ENCODE measurements around the gene DLX4.

DLX4 gene

DNA sequence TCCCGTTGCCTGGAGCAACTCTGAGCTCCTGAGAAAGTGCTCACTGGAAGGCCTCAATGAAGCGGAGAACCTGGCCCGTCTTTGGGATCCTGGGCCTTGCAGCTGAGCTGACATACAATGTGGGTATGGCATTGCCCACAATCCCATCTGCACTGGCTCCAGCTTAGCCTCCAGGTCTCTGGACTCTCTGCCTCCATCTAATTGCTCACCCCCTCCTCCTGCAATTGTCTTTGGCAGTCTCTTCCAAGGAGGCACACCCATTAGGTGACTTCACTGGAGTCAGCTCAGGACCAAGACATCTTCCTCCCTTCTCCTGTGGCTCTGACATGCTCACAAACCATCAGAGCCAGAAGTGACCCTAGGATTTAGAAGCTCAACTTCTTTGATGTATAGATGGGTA lies 1.5 kb downstream of the DLX4 start:
- DNase-seq: no peak

DNA sequence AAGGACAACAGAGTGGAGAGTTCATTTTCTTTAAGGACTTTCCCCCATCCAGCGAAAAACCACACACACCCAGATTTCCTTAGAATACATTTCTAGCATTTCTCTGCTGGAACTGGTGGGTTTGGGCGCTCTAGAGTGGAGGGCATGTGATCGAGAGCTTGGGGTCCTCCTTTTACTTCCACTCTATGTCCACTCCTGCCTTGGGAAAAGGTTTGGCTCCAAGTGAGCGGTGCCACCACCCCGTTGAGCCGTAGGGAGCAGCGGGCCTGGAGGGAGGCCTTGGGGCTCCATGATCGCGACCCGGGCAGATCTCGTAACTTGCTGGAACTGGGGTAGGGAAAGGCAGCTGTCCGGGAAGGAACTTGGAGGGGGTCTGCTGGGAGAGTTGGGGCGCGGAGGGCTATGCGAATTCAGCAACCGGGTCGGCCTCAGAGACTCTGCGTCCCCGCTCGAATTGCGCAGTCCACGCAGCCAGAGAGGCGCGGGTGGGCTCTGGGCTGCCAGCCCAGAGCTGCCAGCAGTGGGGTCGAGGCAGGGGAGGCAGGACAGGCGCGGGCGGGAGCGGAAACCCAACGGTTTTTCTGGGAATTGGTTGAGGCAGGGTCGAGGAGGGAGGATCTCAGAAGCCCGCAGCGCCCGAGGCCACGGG lies 2.3 kb downstream of the DLX4 start:
- no peak for DNase-seq

DNA sequence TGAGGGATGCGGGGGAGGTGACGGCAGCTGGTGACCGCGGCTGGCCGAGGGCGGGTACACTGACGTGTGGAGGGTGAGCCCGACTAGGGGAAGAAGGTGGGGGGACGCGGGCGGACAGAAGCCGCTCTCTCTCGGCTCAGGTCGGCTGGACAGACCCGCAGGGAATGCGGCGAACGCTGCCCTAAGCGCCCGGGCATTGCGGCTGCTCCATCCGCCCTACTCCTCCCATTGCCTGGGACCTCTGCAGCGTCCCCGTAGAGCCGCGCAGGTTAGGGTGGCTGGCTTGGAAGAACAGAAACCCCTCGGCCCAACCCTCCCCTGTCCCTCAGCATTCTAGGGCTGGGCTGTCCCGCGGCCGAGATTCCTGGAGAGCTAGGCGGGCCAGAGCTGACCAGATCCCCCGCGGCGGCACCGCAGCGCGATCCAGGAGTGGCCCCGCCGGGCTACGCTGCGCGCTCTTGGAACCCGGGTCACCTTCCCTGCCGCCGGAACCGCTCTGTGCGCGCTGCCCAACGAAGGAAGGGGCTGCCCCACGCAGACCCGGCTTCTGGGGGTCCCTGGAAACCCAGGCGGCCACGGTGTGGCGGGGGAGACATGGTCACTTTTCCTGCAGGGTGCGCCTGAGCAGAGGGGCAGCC lies 3.0 kb downstream of the DLX4 start:
- DNase-seq: no peak

DNA sequence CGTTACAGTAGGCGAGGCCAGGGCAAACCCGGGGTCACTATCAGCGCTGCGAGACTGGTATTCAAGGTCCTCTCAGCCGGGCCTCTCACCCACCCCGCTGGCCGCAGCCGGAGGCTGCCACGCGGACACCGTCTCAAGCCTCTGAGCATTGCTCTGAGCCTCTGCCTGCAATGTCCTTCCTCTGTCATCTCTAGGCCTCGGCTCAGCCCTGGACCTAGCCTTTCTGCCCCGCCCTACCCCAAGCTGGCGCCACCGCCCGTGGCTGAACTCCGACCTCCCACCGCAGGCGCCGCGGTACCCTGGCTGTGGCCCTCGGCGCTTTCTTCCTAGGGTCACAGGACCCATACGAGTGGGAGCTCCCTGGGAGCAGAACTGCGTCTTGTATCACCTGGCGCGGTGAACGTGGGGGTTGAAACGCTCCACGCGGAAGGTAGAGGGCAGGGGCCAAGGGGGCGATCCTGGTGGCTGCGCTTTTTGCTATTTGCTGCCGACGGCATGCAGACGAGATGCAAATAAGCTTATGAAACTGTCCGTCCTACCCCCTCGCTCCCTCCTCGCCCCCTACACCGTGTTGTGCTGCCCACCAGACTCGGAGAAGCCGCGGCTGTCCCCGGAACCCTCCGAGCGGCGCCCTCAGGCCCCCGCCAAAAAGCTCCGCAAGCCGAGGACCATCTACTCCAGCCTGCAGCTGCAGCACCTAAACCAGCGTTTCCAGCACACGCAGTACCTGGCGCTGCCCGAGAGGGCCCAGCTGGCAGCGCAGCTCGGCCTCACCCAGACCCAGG lies 3.7 kb downstream of the DLX4 start:
- DNase-seq: no peak

DNA sequence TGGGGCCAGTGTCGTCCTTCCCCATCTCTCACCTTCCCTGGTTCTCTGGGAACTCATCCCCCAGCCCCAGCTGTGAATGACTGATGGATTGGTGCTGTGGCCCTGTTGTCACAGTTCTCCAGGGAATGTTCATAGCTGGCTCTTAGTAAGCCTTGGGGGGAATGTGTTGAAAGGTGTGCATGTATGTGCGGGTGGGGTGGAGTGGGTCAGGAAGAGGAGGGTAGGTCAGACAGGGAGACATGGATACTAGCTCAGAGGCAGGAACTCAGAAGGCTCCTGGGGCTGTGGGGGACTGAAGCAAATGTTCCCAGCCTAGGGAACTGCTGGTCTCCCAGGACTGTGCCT lies 4.3 kb downstream of the DLX4 start:
- DNase-seq: no peak

DNA sequence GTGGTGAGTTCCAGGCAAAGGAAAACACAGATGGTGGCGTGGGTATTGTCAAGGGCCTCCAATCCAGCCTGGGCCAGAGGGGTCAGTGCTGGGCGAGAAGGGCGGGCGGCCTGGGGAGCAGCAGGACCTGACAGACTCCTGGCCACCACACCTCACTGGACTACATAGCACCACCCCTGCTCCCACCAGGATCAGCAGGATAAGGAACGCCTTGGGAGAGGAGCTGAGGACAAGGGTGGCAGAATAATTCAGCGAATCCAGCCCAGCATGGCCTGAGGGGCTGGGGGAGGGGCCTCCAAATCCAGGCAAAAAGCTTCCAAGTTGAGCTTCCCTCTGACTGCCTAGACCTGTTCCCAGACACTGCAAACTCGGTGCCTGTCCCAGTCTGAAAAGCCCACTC lies 6.5 kb downstream of the DLX4 start:
- DNase-seq: no peak

DNA sequence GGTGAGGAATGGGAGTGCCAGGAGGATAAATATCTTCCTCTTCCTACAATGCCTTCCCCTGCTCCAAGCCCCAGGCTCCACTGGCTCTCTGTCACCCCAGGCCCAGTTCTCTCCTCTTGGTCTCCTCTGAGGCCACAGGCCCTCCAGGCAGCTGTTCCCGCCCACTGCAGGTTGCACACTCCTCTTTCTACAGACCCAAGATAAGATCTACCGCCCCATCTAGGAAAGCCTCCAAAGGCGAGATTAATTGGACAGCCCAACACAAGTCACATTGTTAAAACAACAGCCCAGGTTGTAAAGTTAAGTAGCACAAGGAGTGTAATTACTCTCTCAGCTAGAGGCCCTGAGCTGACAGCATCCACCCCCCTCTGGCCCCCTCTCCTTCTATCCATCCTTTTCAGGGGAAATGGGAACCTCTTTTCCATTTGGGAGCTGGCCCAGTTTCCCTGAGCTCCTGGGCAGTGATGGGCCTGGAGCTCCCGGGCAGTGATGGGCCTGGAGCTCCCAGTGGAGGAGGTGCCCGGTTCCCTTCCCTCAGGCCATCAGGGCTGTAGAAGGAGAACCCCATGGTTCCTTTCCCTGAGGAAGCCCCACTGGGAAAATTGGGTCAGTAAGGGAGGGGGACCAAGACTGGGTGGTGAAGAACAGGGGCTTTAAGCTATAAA lies 7.3 kb downstream of the DLX4 start:
- DNase-seq: no peak

DNA sequence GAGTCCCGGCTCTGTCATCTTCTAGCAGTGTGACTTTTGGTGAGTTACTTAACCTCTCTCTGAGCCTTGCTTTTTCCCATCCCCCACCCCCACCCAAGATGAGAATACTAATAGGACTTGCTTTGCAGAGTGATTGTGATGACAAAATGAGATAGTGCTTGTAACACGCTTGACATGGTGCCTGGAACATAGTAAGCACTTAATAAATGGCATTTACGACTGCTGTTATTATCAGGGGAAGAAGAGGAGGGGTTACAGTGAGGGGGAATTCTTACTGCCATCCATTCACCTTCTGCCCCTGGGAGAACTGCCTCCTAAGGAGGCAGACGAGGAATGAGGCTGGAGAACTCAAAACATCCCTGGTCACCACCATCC lies 7.8 kb downstream of the DLX4 start:
- DNase-seq: no peak

DNA sequence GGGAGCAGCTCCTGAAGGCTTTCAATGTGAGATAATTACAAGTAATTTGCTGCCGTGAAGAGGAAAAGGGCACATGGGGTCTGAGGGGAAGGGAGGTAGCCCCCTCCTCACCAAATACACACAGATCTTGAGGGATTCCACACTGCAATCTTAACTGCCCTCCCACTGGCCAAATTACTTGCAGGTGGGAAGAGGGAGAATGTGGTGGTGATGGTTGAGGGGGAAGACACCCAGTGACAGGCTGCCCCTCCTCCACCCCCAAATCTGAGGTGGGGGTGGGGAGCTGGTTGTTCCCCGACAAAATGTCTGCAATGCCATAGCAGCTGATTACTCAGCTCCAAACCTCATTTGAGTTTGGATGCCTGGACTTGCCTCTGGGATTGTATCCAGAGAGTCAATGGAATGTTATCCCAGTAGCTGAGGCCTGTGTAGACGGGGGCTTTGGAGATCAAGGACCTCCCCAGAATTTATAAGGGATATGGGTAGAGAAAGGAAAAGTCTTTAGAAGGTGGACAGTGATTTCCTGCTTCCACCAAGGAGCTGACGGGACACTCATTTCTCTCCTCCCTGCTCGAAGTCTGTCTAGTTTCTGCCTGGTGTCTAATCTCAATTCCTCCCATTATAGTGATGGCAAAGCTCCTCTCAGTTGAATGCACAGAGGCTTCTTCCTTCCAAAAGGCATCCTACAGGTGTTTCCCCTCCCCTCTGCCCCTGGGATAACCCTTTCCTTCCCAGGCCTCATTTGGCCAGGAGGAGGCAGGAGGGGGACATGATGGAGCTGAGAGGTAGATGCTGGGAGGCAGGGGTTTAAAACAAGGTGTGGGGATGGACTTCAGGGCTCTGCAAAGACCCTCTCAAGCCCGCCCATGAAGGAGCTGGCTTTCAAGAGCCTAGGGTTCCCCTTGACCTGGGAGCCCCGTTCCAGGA lies 8.7 kb downstream of the DLX4 start:
- DNase-seq: no peak

DNA sequence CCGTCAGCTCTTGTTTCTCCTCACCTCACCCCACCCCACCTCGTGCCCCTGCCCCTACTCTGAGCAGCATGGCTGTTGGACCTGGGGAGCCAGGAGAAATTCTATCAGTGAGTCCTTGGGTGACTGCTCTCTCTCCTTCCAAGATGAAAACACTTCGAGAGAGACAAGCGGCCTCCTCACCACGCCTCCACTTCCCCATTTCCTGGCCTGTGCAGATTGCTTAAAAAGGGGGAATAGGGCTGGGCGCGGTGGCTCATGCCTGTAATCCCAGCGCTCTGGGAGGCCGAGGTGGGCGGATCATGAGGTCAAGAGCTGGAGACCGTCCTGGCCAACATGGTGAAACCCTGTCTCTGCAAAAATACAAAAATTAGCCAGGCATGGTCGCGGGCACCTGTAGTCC lies 9.5 kb downstream of the DLX4 start:
- no peak for DNase-seq

DNA sequence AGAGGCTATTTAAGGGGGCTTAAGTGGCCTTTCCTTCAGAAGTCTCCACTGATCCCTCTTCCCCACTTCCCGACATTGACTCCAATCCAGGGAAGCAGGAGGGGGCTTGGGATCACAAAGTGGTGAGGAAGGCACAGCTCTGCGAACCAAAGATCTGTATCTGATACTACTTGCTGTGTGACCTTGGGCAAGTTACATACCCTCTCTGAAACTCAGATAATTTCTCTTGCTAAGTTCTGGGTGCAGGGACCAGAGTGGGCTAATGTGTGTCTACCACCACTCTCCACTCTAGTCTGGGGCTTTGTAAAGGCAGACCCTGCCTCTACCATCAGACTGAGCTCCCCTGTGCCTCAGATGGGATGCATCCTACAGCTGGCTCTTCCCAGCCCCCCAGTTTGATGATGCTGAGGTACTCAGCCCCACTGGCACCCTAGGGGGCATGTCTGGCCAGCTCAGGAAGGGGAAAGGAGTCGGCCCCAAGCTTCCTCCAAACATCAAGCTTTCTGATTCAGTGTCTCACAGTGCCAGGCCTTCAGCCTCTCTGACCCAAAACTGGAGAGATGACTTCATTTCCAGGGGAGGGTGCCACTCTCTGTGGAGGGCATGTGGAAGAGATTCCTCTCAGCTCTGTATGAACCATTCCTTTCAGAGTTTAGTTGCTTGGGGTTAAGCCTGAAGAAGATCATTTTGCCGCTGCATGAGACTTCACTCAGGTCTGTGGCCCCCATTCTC lies 10.9 kb downstream of the DLX4 start:
- no peak for DNase-seq

DNA sequence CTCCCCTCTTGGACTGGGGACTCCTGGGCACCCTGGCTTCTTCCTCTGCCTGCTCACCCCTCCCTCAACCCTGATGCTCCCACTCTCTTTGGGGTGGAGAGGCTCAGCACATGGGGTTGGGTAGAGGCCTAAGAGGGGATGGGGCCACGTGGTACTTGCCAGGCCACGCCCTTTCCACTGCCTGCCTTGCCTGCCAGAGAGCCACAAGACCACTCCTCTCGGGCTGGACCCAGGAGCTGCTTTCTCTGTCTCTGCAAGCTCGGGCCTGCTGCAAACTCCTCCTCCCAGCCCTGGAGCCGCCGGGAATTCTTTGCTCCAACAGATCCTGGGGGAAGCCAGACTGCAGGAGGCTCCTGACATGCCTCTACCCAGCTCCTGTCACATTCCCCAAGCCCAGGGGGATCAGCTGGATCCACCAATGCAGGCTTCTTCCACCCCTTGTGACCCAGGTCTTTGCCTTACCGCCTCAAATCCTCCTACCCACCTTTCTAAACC lies 11.8 kb downstream of the DLX4 start:
- no peak for DNase-seq

DNA sequence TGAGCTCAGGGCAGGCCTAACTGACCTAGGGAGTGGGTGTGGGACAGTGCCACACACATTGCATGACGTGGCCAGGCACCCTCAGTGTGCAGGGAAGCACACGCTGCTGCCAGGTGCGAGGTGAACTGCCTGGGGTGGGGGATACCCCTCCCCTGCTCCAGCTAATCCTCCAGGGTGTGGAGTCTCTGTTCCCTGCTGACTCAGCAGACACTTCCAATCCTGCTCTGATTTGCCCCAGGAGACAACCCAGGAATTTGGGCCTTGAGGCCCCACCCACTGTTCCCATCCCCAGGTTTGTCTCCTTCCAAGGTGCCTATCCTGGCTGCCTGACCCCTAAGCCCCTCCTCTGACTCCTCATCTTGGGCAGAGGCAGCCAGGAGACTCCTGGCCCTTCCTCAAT lies 15.3 kb downstream of the DLX4 start:
- no peak for DNase-seq

DNA sequence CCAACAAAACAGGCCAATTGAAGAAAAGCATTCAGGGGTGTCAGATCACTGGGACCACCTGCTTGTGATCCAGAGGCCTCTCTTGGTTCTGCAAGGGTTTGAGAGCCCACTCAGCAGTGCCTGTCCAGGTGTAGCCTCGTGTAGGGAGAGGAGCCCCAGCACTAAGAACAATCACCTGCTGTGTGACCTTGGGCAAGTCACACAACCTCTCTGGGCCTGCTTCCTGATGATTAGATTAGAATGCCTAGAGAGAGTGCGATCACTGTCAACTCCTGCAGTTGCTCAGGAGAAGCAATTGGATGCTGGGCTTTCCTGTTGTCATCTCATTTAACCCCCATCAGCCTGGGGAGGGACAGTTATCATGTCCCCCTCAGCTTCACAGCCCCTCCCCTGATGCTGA lies 15.8 kb downstream of the DLX4 start:
- no peak for DNase-seq

DNA sequence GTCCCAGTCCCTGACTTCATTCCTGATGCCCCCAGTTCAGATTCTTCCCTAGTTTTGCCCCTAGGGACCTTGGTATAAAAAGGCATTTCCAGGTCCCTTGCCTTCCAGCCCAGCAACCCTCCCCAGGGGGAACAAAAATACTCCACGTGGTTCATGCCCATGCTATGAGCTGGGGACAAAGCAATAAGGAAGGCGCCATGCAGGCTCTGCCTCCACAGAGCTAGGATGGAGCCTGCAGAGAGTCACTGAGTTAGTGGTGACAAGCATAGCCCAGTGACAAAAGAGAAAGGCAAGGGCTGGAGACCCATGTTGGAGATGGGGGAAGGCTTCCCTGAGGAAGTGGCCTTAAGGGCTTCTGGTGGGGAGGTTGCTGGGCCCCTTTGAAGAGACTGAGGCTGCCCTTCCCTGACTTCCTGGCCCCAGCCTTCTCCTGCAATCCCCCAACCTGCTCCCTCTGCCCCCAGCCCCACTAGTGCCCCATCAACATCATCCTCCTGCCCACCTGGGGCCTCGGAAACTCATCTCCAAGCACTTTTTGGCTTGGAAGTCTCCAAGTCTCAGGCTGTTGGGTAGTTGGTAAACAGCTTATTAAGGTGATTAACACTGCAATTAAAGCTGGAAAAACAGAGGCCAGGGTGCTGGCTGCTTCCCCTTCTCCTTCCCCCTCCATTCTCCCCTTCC lies 16.5 kb downstream of the DLX4 start:
- DNase-seq: no peak

DNA sequence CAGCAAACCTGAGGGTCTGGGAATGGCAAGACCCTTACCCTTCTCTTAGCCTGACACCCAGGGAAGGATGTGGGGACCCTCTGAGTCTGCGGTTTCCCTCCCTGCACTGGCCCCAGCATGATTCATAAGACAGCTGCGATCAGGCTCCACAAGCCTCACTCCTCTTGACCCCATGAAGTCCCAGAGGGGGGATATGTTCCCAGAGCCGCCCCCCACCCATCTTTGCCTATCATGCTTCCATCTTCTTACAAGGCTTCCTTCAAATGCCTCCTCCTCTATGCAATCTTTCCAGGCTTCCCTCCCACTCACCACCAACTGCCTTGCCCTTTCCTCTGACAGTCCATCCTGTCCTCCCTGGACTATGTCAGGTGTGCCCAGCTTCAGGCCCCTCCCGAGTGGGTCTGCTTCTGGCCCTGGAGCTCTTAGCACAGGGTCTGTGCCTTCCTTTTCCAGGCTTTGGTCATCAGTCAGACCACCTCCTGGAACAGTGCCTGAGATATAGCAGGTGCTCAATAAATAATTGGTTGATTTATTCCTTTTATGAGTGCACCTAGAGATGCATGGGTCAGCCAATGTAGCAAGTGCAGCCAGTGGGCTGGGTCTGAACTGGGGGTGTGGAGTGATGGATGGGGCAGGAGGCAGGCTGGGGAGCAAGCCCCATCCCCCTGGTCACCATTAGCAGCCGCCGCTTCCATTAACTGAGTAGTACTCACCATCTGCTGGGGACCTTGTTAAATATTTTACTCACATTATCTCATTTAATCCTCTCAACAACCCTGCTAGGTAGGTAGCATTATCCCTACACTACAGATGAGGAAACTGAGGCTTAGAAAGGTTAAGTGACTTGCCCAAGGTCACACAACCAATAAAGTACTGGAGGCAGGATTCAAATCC lies 17.7 kb downstream of the DLX4 start:
- no peak for DNase-seq

DNA sequence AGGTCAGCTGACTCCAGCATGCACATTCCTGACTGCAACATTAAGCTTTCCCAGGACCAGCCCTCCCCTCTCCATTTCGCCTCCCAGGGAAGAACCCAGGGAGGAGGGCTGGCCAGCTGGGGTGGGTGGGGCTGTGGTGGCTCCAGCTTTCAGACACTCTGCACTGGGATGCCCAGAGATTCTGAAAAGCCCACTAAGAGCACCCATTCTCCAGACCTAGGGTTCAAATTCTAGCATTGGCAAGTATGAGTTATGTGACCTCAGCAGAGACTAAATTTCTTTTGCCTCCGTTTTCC lies 18.2 kb downstream of the DLX4 start:
- DNase-seq: no peak

DNA sequence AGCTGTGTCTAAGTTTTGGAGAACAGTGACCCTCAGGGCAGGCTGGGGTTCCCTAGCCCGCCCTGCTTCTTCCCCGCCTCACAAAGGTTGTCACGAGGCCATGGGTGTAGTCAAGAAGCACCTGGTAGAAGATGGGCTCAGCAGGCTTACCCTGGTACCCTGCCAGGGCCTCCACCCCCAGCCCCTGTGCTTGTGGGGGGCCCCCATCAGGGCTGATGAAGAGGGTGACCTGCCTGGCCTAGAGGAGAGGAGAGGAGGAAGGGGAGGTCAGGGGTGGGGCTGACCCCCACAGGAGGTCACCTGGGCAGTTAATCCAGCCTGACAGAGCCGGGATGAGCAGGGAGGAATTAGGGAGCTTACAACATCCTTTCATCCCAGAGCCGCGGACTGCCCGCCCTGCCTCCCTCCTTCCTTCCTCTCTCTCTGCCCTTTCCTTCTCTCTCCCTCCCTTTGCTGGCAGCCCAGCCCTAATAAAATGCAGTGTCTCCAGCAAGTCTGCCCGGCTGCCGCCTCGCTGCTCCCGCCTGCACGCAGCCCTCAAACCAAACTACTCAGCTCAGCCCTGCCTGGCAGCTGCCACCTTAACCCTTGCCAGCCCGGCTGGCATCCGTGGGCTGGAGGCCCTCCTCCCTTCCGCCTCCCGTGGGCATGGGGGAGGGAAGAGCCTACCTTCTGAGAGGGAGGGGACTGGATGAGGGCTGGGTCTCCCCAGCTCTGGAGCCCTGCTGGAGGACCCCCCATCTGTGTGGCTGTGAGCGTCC lies 18.9 kb downstream of the DLX4 start:
- DNase-seq: no peak

DNA sequence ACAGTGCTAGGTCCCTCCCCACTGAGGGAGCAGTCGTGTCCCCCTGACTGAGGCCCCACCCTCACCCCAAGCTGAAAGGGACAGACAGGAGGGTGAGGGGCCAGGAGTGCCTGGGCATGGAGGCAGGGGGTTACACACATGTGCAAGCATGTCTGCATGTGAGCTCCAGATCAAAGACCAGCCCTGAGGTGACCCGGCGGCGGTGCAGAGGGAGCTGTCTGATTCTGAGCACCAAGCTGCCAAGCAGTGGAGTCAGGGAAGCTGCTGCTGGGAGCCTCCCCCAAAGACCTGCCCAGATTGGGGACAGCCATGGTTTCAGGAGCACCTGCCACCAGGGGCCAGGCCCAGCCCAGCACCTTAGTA lies 20.5 kb downstream of the DLX4 start:
- DNase-seq: no peak

DNA sequence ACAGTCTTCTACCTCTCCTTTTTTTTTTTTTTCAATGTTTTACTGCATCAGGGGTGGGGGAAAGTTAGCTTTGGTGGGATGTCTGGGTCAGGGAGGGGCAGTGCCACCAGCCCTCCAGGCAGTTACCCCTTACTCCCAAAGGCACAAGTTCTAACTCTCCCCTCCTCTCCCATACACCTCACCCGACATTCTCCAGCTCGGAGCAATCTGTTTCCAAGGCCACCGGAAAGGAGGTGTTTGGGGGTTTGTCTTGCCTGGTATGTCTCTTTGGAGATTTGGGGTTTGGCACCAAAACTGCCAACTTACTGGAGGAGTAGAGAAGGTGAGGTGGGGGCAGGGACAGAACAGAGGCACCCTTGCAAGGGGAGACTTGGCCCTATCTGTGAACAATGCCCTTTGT lies 21.3 kb downstream of the DLX4 start:
- DNase-seq: no peak

All from KG1 (cell line).